ENCODE data around the gene CD163L1. TPM values are rescaled to one million over a fixed set of nuclear protein-coding genes. Genes with fewer than 3 reads are reported as not detected.

The CD163L1 gene
- total and polyA plus RNA-seq, 11 donors = 0.25 to 14.0 (median 2.2) TPM

GRCh38 chr12:7362734-7363133, 81.2 kb downstream of the CD163L1 start:
- no peak for TF ChIP-seq POLR2A (IDR thresholded peaks at IDR 0.05)
- TF ChIP-seq, protein P1, sequence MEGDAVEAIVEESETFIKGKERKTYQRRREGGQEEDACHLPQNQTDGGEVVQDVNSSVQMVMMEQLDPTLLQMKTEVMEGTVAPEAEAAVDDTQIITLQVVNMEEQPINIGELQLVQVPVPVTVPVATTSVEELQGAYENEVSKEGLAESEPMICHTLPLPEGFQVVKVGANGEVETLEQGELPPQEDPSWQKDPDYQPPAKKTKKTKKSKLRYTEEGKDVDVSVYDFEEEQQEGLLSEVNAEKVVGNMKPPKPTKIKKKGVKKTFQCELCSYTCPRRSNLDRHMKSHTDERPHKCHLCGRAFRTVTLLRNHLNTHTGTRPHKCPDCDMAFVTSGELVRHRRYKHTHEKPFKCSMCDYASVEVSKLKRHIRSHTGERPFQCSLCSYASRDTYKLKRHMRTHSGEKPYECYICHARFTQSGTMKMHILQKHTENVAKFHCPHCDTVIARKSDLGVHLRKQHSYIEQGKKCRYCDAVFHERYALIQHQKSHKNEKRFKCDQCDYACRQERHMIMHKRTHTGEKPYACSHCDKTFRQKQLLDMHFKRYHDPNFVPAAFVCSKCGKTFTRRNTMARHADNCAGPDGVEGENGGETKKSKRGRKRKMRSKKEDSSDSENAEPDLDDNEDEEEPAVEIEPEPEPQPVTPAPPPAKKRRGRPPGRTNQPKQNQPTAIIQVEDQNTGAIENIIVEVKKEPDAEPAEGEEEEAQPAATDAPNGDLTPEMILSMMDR (IDR thresholded peaks at IDR 0.05) = no peak
- no peaks in the 10 kb centered on the region for H3K36me3 ChIP-seq
- H3K27ac ChIP-seq = no peak overlapping the region
- no peak for ATAC-seq
- H3K9me3 ChIP-seq = peaks cover 0 to 20% (median 0%) of the 10 kb centered on the region in 12 donors
- no peaks in the 10 kb centered on the region for H3K4me1 ChIP-seq
- H3K27me3 ChIP-seq = no peaks in the 10 kb centered on the region
- intact Hi-C loops (cut with DNase I) = no loop called here
- H3K4me3 ChIP-seq = no peak overlapping the region
- DNase-seq = no peak
- 77 to 82% (median 79%) methylated on average over 3 of the region's 3 CpGs for WGBS, 4 donors

DNA sequence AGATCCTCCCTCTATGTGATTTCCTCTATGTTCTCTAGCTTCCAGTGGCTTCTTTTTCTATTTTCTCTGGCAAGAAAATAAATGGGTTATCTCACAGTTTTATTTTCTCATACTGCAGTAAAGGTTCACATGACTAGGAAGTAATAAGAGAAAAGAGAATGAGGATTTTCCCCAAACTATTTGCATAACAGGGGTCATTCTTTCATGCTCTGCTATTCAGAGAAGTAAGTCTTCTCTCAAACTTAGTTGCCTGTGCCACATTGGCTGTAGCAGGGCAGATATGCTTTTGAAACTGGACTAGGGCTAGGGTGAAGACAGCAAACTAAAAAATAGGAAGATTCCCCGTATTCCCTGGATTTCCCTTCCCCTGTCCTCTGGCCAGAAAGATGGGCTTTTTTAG, 82.7 kb downstream of the CD163L1 start:
- Histone ChIP-seq H3K4me3 (no peak overlapping the region), H3K9me3 (peaks cover 0 to 20% (median 0%) of the 10 kb centered on the region in 12 donors), H3K4me1 (no peaks in the 10 kb centered on the region), H3K27me3 (no peaks in the 10 kb centered on the region), H3K36me3 (peaks cover 0 to 11% (median 0%) of the 10 kb centered on the region in 9 donors), H3K27ac (no peak overlapping the region)
- no peak for TF ChIP-seq POLR2A (IDR thresholded peaks at IDR 0.05)
- TF ChIP-seq, protein P1 (IDR thresholded peaks at IDR 0.05) = no peak
- DNase-seq (no peak), ATAC-seq (no peak)
- WGBS, 4 donors = 82 to 89% (median 87%) methylated on average over 1 of the region's 1 CpG
- intact Hi-C loops (cut with DNase I) = no loop called here

GRCh38 chr12:7354529-7354928, 89.4 kb downstream of the CD163L1 start:
- no peak overlapping the region for H3K4me3 ChIP-seq
- H3K9me3 ChIP-seq = peaks cover 0 to 1% (median 0%) of the 10 kb centered on the region in 12 donors
- peaks cover 0 to 11% (median 0%) of the 10 kb centered on the region in 9 donors for H3K36me3 ChIP-seq
- intact Hi-C loops (cut with DNase I) = no loop called here
- no peak overlapping the region for H3K27ac ChIP-seq
- no peaks in the 10 kb centered on the region for H3K4me1 ChIP-seq
- DNase-seq = no peak
- 78 to 83% (median 83%) methylated on average over 4 of the region's 4 CpGs for WGBS, 4 donors
- H3K27me3 ChIP-seq = no peaks in the 10 kb centered on the region
- TF ChIP-seq POLR2A (IDR thresholded peaks at IDR 0.05) = no peak
- no peak for ATAC-seq

DNA sequence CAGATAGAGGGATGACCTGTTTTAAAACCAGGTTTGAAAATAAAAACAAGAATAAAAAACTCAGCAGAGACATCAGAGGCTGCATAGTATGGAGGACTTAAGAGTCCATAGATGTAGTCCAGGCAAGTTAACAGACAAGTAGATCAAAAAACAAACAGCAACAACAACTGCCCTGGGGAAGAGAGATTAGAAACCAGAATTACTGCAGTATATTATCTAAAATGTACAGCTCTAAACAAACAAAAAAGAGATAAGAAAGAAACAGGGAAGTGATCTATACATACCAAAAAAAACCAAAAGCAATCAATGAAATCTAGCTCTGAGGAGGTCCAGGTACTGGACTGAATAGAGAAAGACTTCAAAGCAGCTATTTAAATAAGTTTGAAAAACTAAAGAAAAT, 91.3 kb downstream of the CD163L1 start:
- H3K4me3 ChIP-seq = no peak overlapping the region

More for the DNA sequence above, 91.3 kb downstream of the CD163L1 start:
- Histone ChIP-seq H3K27ac (no peak overlapping the region), H3K4me1 (no peaks in the 10 kb centered on the region), H3K36me3 (peaks cover 0 to 11% (median 0%) of the 10 kb centered on the region in 9 donors), H3K9me3 (no peaks in the 10 kb centered on the region), H3K27me3 (no peaks in the 10 kb centered on the region)
- ATAC-seq = no peak
- DNase-seq = no peak
- TF ChIP-seq, protein P1 (IDR thresholded peaks at IDR 0.05) = no peak
- TF ChIP-seq POLR2A (IDR thresholded peaks at IDR 0.05) = no peak
- intact Hi-C loops (cut with DNase I) = no loop called here

Measured in heart left ventricle (tissue), 16 donors.